Measurements from ENCODE around the gene GRIP1. TPM values are rescaled to one million over a fixed set of nuclear protein-coding genes. Genes with fewer than 3 reads are reported as not detected.

Gene GRIP1
- total and polyA plus RNA-seq, 2 donors (not counting 3 experiments of a cell fraction or from before 2014, with no cell fraction given) = 0.04 to 0.69 TPM

GRCh38 chr12:66493819-66494218, 185.1 kb downstream of the GRIP1 start:
- no peak overlapping the region for H3K9ac ChIP-seq (replicated peaks; ENCODE audit: extremely low read depth, insufficient read depth, low read length)
- POLR2A ChIA-PET = no interaction called here
- intact Hi-C loops (cut with micrococcal nuclease) = no loop called here
- peaks cover 2 to 4% of the 10 kb centered on the region in 2 experiments for H3K27me3 ChIP-seq (ENCODE audit: control insufficient read depth in 2 of 2, insufficient read depth in 2 of 2, low read length in 2 of 2)
- no peak overlapping the region for H3K4me2 ChIP-seq (ENCODE audit: insufficient read depth, low read length)
- TF ChIP-seq EZH2 (IDR thresholded peaks at IDR 0.05; ENCODE audit: borderline replicate concordance, low read depth, low read length, severe bottlenecking) (no peak), GATA2 (IDR thresholded peaks at IDR 0.05; ENCODE audit: insufficient read depth, insufficient read length, low read depth, low read length) (no peak), POLR2A (IDR thresholded peaks at IDR 0.05; ENCODE audit: low read depth, low read length) (no peak)
- no peaks in the 10 kb centered on the region for H3K9me3 ChIP-seq (replicated peaks; ENCODE audit: control insufficient read depth, insufficient read depth, low read length)
- no peaks in the 10 kb centered on the region for H4K20me1 ChIP-seq (replicated peaks; ENCODE audit: control insufficient read depth, extremely low read depth, insufficient read depth, low read length)
- dilution Hi-C loops (cut with MboI; ENCODE audit: extremely low pct_ligation_motif_present, low sequenced_read_pairs) = no loop called here
- no peak overlapping the region for H3K4me3 ChIP-seq (replicated peaks in 1 of 3; ENCODE audit: insufficient read depth in 1 of 3, low read depth in 1 of 3, low read length in 3 of 3)
- CTCF ChIA-PET = no interaction called here
- BruUV-seq (replicated peaks) = no TSS peak
- DNase-seq (ENCODE audit: low read depth, low spot score) (no peak), FAIRE-seq (no peak)
- H3K27ac ChIP-seq (ENCODE audit: insufficient read depth, low read depth, low read length) = no peak overlapping the region
- no peaks in the 10 kb centered on the region for H3K36me3 ChIP-seq (ENCODE audit: control insufficient read depth in 2 of 2, extremely low read depth in 1 of 2, insufficient read depth in 2 of 2, low read length in 2 of 2)
- no peak overlapping the region for H2AFZ ChIP-seq (ENCODE audit: low read depth, low read length)
- H3K79me2 ChIP-seq (ENCODE audit: control insufficient read depth, insufficient read depth, low read length) = no peaks in the 10 kb centered on the region
- H3K9me1 ChIP-seq (replicated peaks; ENCODE audit: control insufficient read depth, extremely low read depth, insufficient read depth, low read length) = no peaks in the 10 kb centered on the region
- no peaks in the 10 kb centered on the region for H3K4me1 ChIP-seq (ENCODE audit: control insufficient read depth, extremely low read depth, insufficient read depth, low read length)

DNA sequence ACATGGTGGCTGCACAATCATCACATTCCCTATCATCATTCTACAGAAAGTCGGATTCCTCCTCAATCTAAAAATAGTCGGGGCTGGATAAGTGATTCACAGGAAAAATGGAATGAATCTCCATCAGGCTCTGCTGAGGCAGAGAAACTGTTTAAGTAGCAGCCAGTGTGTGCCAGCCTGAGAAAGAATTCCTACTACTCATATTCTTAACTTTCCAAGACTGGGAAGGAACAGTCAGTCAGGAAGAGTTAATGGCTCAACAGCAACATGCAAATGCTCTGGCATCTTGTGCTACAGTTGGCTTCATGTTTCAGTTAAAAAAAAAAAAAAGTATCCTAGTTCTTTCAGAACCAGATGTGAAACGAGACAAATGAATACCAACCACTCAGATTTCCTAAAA, 187.0 kb downstream of the GRIP1 start:
- no TSS peak for BruUV-seq (replicated peaks)

More for the DNA sequence above, 187.0 kb downstream of the GRIP1 start:
- H3K4me2 ChIP-seq (ENCODE audit: insufficient read depth, low read length) = no peak overlapping the region
- H4K20me1 ChIP-seq (replicated peaks; ENCODE audit: control insufficient read depth, extremely low read depth, insufficient read depth, low read length) = no peaks in the 10 kb centered on the region
- no peak for TF ChIP-seq CTCF (IDR thresholded peaks at IDR 0.05; ENCODE audit: extremely low read depth in 1 of 2, insufficient read depth in 1 of 2, low read depth in 1 of 2, low read length in 2 of 2)
- H3K27me3 ChIP-seq (ENCODE audit: control insufficient read depth in 2 of 2, insufficient read depth in 2 of 2, low read length in 2 of 2) = peaks cover 0 to 4% of the 10 kb centered on the region in 2 experiments
- no peak for DNase-seq (ENCODE audit: low read depth, low spot score)
- no peak for FAIRE-seq
- H3K27ac ChIP-seq (ENCODE audit: insufficient read depth, low read depth, low read length) = no peak overlapping the region
- H2AFZ ChIP-seq (ENCODE audit: low read depth, low read length) = no peak overlapping the region
- dilution Hi-C loops (cut with MboI; ENCODE audit: extremely low pct_ligation_motif_present, low sequenced_read_pairs) = no loop called here
- intact Hi-C loops (cut with micrococcal nuclease) = no loop called here
- no peaks in the 10 kb centered on the region for H3K79me2 ChIP-seq (ENCODE audit: control insufficient read depth, insufficient read depth, low read length)
- no peaks in the 10 kb centered on the region for H3K9me1 ChIP-seq (replicated peaks; ENCODE audit: control insufficient read depth, extremely low read depth, insufficient read depth, low read length)
- H3K4me1 ChIP-seq (ENCODE audit: control insufficient read depth, extremely low read depth, insufficient read depth, low read length) = no peaks in the 10 kb centered on the region
- CTCF ChIA-PET = no interaction called here
- no peaks in the 10 kb centered on the region for H3K9me3 ChIP-seq (replicated peaks; ENCODE audit: control insufficient read depth, insufficient read depth, low read length)
- POLR2A ChIA-PET = no interaction called here
- no peaks in the 10 kb centered on the region for H3K36me3 ChIP-seq (ENCODE audit: control insufficient read depth in 2 of 2, extremely low read depth in 1 of 2, insufficient read depth in 2 of 2, low read length in 2 of 2)
- no peak overlapping the region for H3K4me3 ChIP-seq (replicated peaks in 1 of 3; ENCODE audit: insufficient read depth in 1 of 3, low read depth in 1 of 3, low read length in 3 of 3)
- no peak overlapping the region for H3K9ac ChIP-seq (replicated peaks; ENCODE audit: extremely low read depth, insufficient read depth, low read length)

Measured in endothelial cell of umbilical vein (primary cell).